CD4-positive, CD25-positive, alpha-beta regulatory T cell (primary cell): Measurements from ENCODE around the gene RAB7A. TPM values are rescaled to one million over a fixed set of nuclear protein-coding genes. Genes with fewer than 3 reads are reported as not detected.

Source experiments
- ATAC-seq, 2 donors: fragments of 150-1000 bp; cut with Tn5 transposase; one replicate each; pipeline ENCODE4 v1.10.0; 2021; ENCODE audit warnings: low read depth in 2 of 2, moderate number of reproducible peaks in 2 of 2, moderate library complexity in 1 of 2
- DNase-seq, 3 donors: peaks; one replicate each; pipeline versions ENCODE4 v3.0.0 to v3.0.0-alpha.2; 2012 to 2022; ENCODE audit warnings: mixed read lengths in 1 of 3
- H3K27ac ChIP-seq: one replicate; pipeline ENCODE4 v1.7.0; 2013; ENCODE audit warnings: mild to moderate bottlenecking, low read length; ENCODE audit not compliant: insufficient read depth, poor library complexity, severe bottlenecking
- H3K27me3 ChIP-seq: one replicate; pipeline ENCODE4 v1.7.0; 2013; ENCODE audit warnings: low read length; ENCODE audit not compliant: control insufficient read depth, insufficient read depth
- H3K36me3 ChIP-seq: one replicate; pipeline ENCODE4 v1.7.0; 2013; ENCODE audit warnings: mild to moderate bottlenecking, low read length, moderate library complexity; ENCODE audit not compliant: control insufficient read depth, insufficient read depth
- H3K4me1 ChIP-seq: 2 replicates; pipeline ENCODE4 v1.7.0; 2013; ENCODE audit warnings: mild to moderate bottlenecking, low read length; ENCODE audit not compliant: insufficient read depth, control insufficient read depth, poor library complexity, severe bottlenecking
- H3K4me3 ChIP-seq: one replicate; pipeline ENCODE4 v1.7.0; 2013; ENCODE audit warnings: low read depth, mild to moderate bottlenecking, low read length, moderate library complexity
- H3K9me3 ChIP-seq, 2 experiments: 1 replicate in 1 of 2; 2 replicates in 1 of 2; pipeline ENCODE4 v1.7.0; 2013; ENCODE audit warnings: low read length in 2 of 2, mild to moderate bottlenecking in 1 of 2, moderate library complexity in 1 of 2; ENCODE audit not compliant: control insufficient read depth in 2 of 2
- H3K27ac Mint-ChIP-seq, 3 donors: one replicate each; pipeline ENCODE4 v1.8.0; 2020 to 2022; ENCODE audit warnings: mild to moderate bottlenecking in 3 of 3, mixed read lengths in 3 of 3, moderate library complexity in 2 of 3
- H3K27me3 Mint-ChIP-seq: one replicate; pipeline ENCODE4 v1.8.0; 2022; ENCODE audit warnings: mild to moderate bottlenecking, mixed read lengths
- H3K36me3 Mint-ChIP-seq: one replicate; pipeline ENCODE4 v1.8.0; 2020; ENCODE audit warnings: mixed read lengths
- H3K4me1 Mint-ChIP-seq, 4 donors: one replicate each; pipeline ENCODE4 v1.8.0; 2020 to 2022; ENCODE audit warnings: mixed read lengths in 4 of 4, mild to moderate bottlenecking in 1 of 4
- H3K4me3 Mint-ChIP-seq, 4 donors: one replicate each; pipeline ENCODE4 v1.8.0; 2020 to 2022; ENCODE audit warnings: mild to moderate bottlenecking in 4 of 4, mixed read lengths in 4 of 4, moderate library complexity in 3 of 4
- H3K9me3 Mint-ChIP-seq, 7 donors: one replicate each; pipeline ENCODE4 v1.8.0; 2020 to 2022; ENCODE audit warnings: mixed read lengths in 7 of 7, mild to moderate bottlenecking in 3 of 7, moderate library complexity in 2 of 7
- polyA plus RNA-seq, 4 donors: library from polyadenylated mRNA; unstranded; fragments of 300-500 nt; fragmentation: Illumina TruSeq; gene quantifications; one replicate each; pipeline ENCODE4 v1.2.3, GENCODE V29; 2021
- total RNA-seq: library from RNA; stranded (reverse); gene quantifications from one replicate; pipeline ENCODE4 v1.2.3, GENCODE V29; 2022

RAB7A gene
- total RNA-seq = 156 TPM
- polyA plus RNA-seq = 100 to 1,000 TPM; 179 to 200 (median 186) TPM

GRCh38 chr3:128726023-128727016, at the start of gene RAB7A:
Gene RAB7A, plus strand, starts transcription at chr3:128726183. Its CDS starts 69,185 bp downstream, at chr3:128795368.
- peak; percentile 96 to 99 (median 96) for DNase-seq
- H3K4me1 Mint-ChIP-seq = peaks cover 20 to 60% (median 43%) of the 10 kb centered on the region in 4 donors

GRCh38 chr3:128679338-128679737, 46.6 kb upstream of the RAB7A start:
- H3K4me3 ChIP-seq = no peak overlapping the region
- Mint-ChIP-seq H3K36me3 (peaks cover 3% of the 10 kb centered on the region), H3K27ac (peak overlapping the region; percentile 67 to 97 (median 96)), H3K4me1 (peaks cover 4 to 49% (median 25%) of the 10 kb centered on the region in 4 donors), H3K27me3 (peaks cover 5% of the 10 kb centered on the region), H3K4me3 (peak overlapping the region; percentile 92 to 99 (median 98)), H3K9me3 (no peaks in the 10 kb centered on the region)
- H3K4me1 ChIP-seq = peaks cover 21% of the 10 kb centered on the region
- H3K27me3 ChIP-seq = no peaks in the 10 kb centered on the region
- no peaks in the 10 kb centered on the region for H3K9me3 ChIP-seq
- no peak for ATAC-seq
- no peak for DNase-seq
- no peaks in the 10 kb centered on the region for H3K36me3 ChIP-seq
- no peak overlapping the region for H3K27ac ChIP-seq

More at GRCh38 chr3:128726023-128727016, at the start of gene RAB7A:
- peaks cover 53% of the 10 kb centered on the region for H3K4me1 ChIP-seq
- peak within 1 kb of the TSS; percentile 89 for H3K27ac ChIP-seq
- Mint-ChIP-seq H3K9me3 (no peaks in the 10 kb centered on the region), H3K27me3 (peaks cover 8% of the 10 kb centered on the region), H3K27ac (peak within 1 kb of the TSS; percentile 98 to 99 (median 98)), H3K36me3 (peaks cover 18% of the 10 kb centered on the region), H3K4me3 (peak within 1 kb of the TSS; percentile 94 to 98 (median 96))
- H3K9me3 ChIP-seq = no peaks in the 10 kb centered on the region
- no peaks in the 10 kb centered on the region for H3K36me3 ChIP-seq
- H3K4me3 ChIP-seq = peak within 1 kb of the TSS; percentile 91
- peak; percentile 98 to 99 for ATAC-seq
- no peaks in the 10 kb centered on the region for H3K27me3 ChIP-seq

- Mint-ChIP-seq H3K9me3 (no peaks in the 10 kb centered on the region), H3K27me3 (peaks cover 5% of the 10 kb centered on the region), H3K4me3 (peak overlapping the region; percentile 92 to 99 (median 98)), H3K27ac (peak overlapping the region; percentile 96 to 99 (median 97)), H3K4me1 (peaks cover 9 to 53% (median 32%) of the 10 kb centered on the region in 4 donors), H3K36me3 (peaks cover 3% of the 10 kb centered on the region)
- H3K36me3 ChIP-seq = no peaks in the 10 kb centered on the region
- peak overlapping the region; percentile 96 for H3K4me3 ChIP-seq
- peaks cover 28% of the 10 kb centered on the region for H3K4me1 ChIP-seq
- peak; percentile 91 to 93 for ATAC-seq
- H3K27me3 ChIP-seq = no peaks in the 10 kb centered on the region
- peak; percentile 94 to 97 (median 96) for DNase-seq
- no peaks in the 10 kb centered on the region for H3K9me3 ChIP-seq
- H3K27ac ChIP-seq = peak overlapping the region; percentile 93
Measured at GRCh38 chr3:128680603-128681368, 45.2 kb upstream of the RAB7A start.

GRCh38 chr3:128681369-128681829, 44.6 kb upstream of the RAB7A start:
- Mint-ChIP-seq H3K9me3 (no peaks in the 10 kb centered on the region), H3K4me1 (peaks cover 9 to 58% (median 32%) of the 10 kb centered on the region in 4 donors), H3K27ac (peak overlapping the region; percentile 96 to 99 (median 97)), H3K27me3 (peaks cover 5% of the 10 kb centered on the region), H3K4me3 (peak overlapping the region; percentile 92 to 99 (median 98)), H3K36me3 (peaks cover 3% of the 10 kb centered on the region)
- Histone ChIP-seq H3K4me1 (peaks cover 28% of the 10 kb centered on the region), H3K27me3 (no peaks in the 10 kb centered on the region), H3K27ac (peak overlapping the region; percentile 93), H3K36me3 (no peaks in the 10 kb centered on the region), H3K9me3 (no peaks in the 10 kb centered on the region), H3K4me3 (peak overlapping the region; percentile 96)
- no peak for ATAC-seq
- DNase-seq = no peak

GRCh38 chr3:128683957-128684356, 42.0 kb upstream of the RAB7A start:
- peaks cover 3% of the 10 kb centered on the region for H3K36me3 Mint-ChIP-seq
- Histone ChIP-seq H3K27me3 (no peaks in the 10 kb centered on the region), H3K36me3 (no peaks in the 10 kb centered on the region), H3K4me1 (peaks cover 28% of the 10 kb centered on the region), H3K27ac (no peak overlapping the region), H3K9me3 (no peaks in the 10 kb centered on the region), H3K4me3 (no peak overlapping the region)
- peaks cover 6% of the 10 kb centered on the region for H3K27me3 Mint-ChIP-seq
- no peak for ATAC-seq
- H3K9me3 Mint-ChIP-seq = no peaks in the 10 kb centered on the region
- H3K4me1 Mint-ChIP-seq = peaks cover 9 to 54% (median 32%) of the 10 kb centered on the region in 4 donors
- H3K27ac Mint-ChIP-seq = no peak overlapping the region
- DNase-seq = peak in 1 of 3 donors; percentile 47
- H3K4me3 Mint-ChIP-seq = peak overlapping the region in 1 of 4 donors; percentile 74

GRCh38 chr3:128684986-128685726, 40.8 kb upstream of the RAB7A start:
- peak in 1 of 3 donors; percentile 80 for DNase-seq
- Histone ChIP-seq H3K27me3 (no peaks in the 10 kb centered on the region), H3K36me3 (no peaks in the 10 kb centered on the region), H3K4me1 (peaks cover 28% of the 10 kb centered on the region), H3K4me3 (peak overlapping the region; percentile 28), H3K9me3 (no peaks in the 10 kb centered on the region), H3K27ac (no peak overlapping the region)
- peaks cover 9 to 48% (median 28%) of the 10 kb centered on the region in 4 donors for H3K4me1 Mint-ChIP-seq
- peaks cover 10% of the 10 kb centered on the region for H3K27me3 Mint-ChIP-seq
- peaks cover 0 to 2% (median 0%) of the 10 kb centered on the region in 7 donors for H3K9me3 Mint-ChIP-seq
- H3K4me3 Mint-ChIP-seq = peak overlapping the region in 3 of 4 donors; percentile 10 to 64 (median 26)
- H3K36me3 Mint-ChIP-seq = peaks cover 3% of the 10 kb centered on the region
- no peak for ATAC-seq
- H3K27ac Mint-ChIP-seq = peak overlapping the region in 2 of 3 donors; percentile 3 to 75
